Subcutaneous adipose tissue (tissue), 4 donors: Measurements from ENCODE around the gene PRRC2A. TPM values are rescaled to one million over a fixed set of nuclear protein-coding genes. Genes with fewer than 3 reads are reported as not detected.

Experiments used
- CTCF ChIP-seq: fragments of 450-650 bp; IDR thresholded peaks from one replicate; pipeline ENCODE4 v1.5.1; 2016; ENCODE audit warnings: low read depth, mild to moderate bottlenecking, control low read depth, antibody characterized with exemption, moderate library complexity
- total RNA-seq, 4 donors: library from RNA; depleted of rRNA; stranded (reverse); fragments of >200 nt; gene quantifications; one replicate each; pipeline ENCODE4 v1.1.0, GENCODE V29; 2016

PRRC2A gene
- total RNA-seq = 10 to 100 TPM; 36.0 to 79.5 (median 46.5) TPM

GRCh38 chr6:31620586-31621319 lies at the start of gene PRRC2A:
Gene PRRC2A, plus strand, starts transcription at chr6:31620715. Its CDS starts 2,075 bp downstream, at chr6:31622790.
- TF ChIP-seq CTCF = no peak

- no peak for TF ChIP-seq CTCF
These were observed 48.2 kb upstream of the PRRC2A start, which contains the start of gene LTA for GRCh38 chr6:31572041-31572911. Gene LTA, plus strand, starts transcription at chr6:31572289. Its CDS starts 454 bp downstream, at chr6:31572743.

- no peak for TF ChIP-seq CTCF
These were observed 47.0 kb upstream of the PRRC2A start for GRCh38 chr6:31573239-31574105.

GRCh38 chr6:31574106-31575061 lies 46.1 kb upstream of the PRRC2A start:
- TF ChIP-seq CTCF = no peak

- no peak for TF ChIP-seq CTCF
These were observed 45.1 kb upstream of the PRRC2A start, which contains the start of gene TNF for GRCh38 chr6:31575335-31575901. Gene TNF, plus strand, starts transcription at chr6:31575565. Its CDS starts 177 bp downstream, at chr6:31575742.
